Neural cell (in vitro differentiated cells): ENCODE measurements around the gene COLGALT1. TPM values are rescaled to one million over a fixed set of nuclear protein-coding genes. Genes with fewer than 3 reads are reported as not detected.

Experiments used
- H2AFZ ChIP-seq: fragments of 200-600, 300-800 bp; sonication (generic), shearing (Covaris generic); 2 replicates; pipeline ENCODE4 v1.6.0; 2014; ENCODE audit warnings: low read depth, mild to moderate bottlenecking, antibody characterized with exemption, low read length, moderate library complexity
- H3F3A ChIP-seq: fragments of 200-600 bp; shearing (Covaris generic); 2 replicates; pipeline ENCODE4 v1.6.1; 2016; ENCODE audit warnings: mild to moderate bottlenecking, moderate library complexity, mixed read lengths, antibody characterized with exemption, low read length; ENCODE audit not compliant: insufficient read depth, poor library complexity, severe bottlenecking
- H3K27ac ChIP-seq: fragments of 200-600, 300-800 bp; sonication (generic), shearing (Covaris generic); 2 replicates; pipeline ENCODE4 v1.5.1; 2014; ENCODE audit warnings: mild to moderate bottlenecking, low read length, moderate library complexity
- H3K27me3 ChIP-seq: fragments of 300-800, 200-600 bp; sonication (generic), shearing (Covaris generic); 2 replicates; pipeline ENCODE4 v1.6.0; 2014; ENCODE audit warnings: mild to moderate bottlenecking, low read depth, low read length, moderate library complexity; ENCODE audit not compliant: insufficient read depth
- H3K36me3 ChIP-seq: fragments of 300-800, 200-600 bp; sonication (generic), shearing (Covaris generic); 2 replicates; pipeline ENCODE4 v1.5.1; 2014; ENCODE audit warnings: mild to moderate bottlenecking, antibody characterized with exemption, low read length, moderate library complexity; ENCODE audit not compliant: insufficient read depth
- H3K4me2 ChIP-seq: fragments of 300-800, 200-600 bp; sonication (generic), shearing (Covaris generic); 2 replicates; pipeline ENCODE4 v1.6.0; 2014; ENCODE audit warnings: mild to moderate bottlenecking, low read length
- H3K4me3 ChIP-seq: fragments of 300-800, 200-600 bp; sonication (generic), shearing (Covaris generic); 2 replicates; pipeline ENCODE4 v1.5.1; 2014; ENCODE audit warnings: mild to moderate bottlenecking, low read length, moderate library complexity
- H3K79me2 ChIP-seq: fragments of 200-600 bp; shearing (Covaris generic); replicated peaks from 2 replicates; pipeline ENCODE4 v1.6.0; 2014; ENCODE audit warnings: mild to moderate bottlenecking, low read length, moderate library complexity; ENCODE audit not compliant: insufficient read depth
- H3K9ac ChIP-seq: fragments of 300-800, 200-600 bp; sonication (generic), shearing (Covaris generic); 2 replicates; pipeline ENCODE4 v1.6.1; 2016; ENCODE audit warnings: mild to moderate bottlenecking, low read length, mixed read lengths
- H3K9me2 ChIP-seq: fragments of 200-600 bp; shearing (Covaris generic); 2 replicates; pipeline ENCODE4 v1.6.1; 2016; ENCODE audit warnings: mild to moderate bottlenecking, low read length, mixed read lengths; ENCODE audit not compliant: insufficient read depth
- H3K9me3 ChIP-seq: fragments of 200-600, 300-800 bp; sonication (generic), shearing (Covaris generic); 2 replicates; pipeline ENCODE4 v1.6.1; 2016; ENCODE audit warnings: mild to moderate bottlenecking, mixed run types, low read length, moderate library complexity, mixed read lengths
- H4K20me1 ChIP-seq: fragments of 200-600 bp; shearing (Covaris generic); 2 replicates; pipeline ENCODE4 v1.6.1; 2016; ENCODE audit warnings: mild to moderate bottlenecking, mixed run types; ENCODE audit not compliant: insufficient read depth
- EP300 ChIP-seq: fragments of 450-650 bp; conservative IDR thresholded peaks from 2 replicates; pipeline ENCODE4 v1.6.1; 2014; ENCODE audit warnings: antibody characterized with exemption, mild to moderate bottlenecking, moderate library complexity; ENCODE audit not compliant: poor library complexity, severe bottlenecking
- EZH2 ChIP-seq: fragments of 200-600, 300-800 bp; shearing (Covaris generic), sonication (generic); IDR thresholded peaks from 2 replicates; pipeline ENCODE4 v1.6.1; 2014; ENCODE audit warnings: antibody characterized with exemption, low read length, borderline replicate concordance, mild to moderate bottlenecking; ENCODE audit not compliant: insufficient read depth, poor library complexity, severe bottlenecking
- MXI1 ChIP-seq: fragments of 450-650 bp; conservative IDR thresholded peaks from 2 replicates; pipeline ENCODE4 v1.6.1; 2014; ENCODE audit warnings: antibody characterized with exemption, mild to moderate bottlenecking; ENCODE audit not compliant: poor library complexity, severe bottlenecking
- POLR2AphosphoS5 ChIP-seq: IDR thresholded peaks from 2 replicates; pipeline ENCODE4 v1.6.1; 2012
- RAD21 ChIP-seq: fragments of 450-650 bp; conservative IDR thresholded peaks from 2 replicates; pipeline ENCODE4 v1.6.1; 2014; ENCODE audit warnings: antibody characterized with exemption, mild to moderate bottlenecking, moderate library complexity
- SMC3 ChIP-seq: fragments of 450-650 bp; conservative IDR thresholded peaks from 2 replicates; pipeline ENCODE4 v1.6.1; 2014; ENCODE audit warnings: antibody characterized with exemption, mild to moderate bottlenecking, moderate library complexity; ENCODE audit not compliant: poor library complexity
- TAF1 ChIP-seq: IDR thresholded peaks from 2 replicates; pipeline ENCODE4 v1.6.1; 2012; ENCODE audit warnings: low read depth
- polyA plus RNA-seq: library from polyadenylated mRNA; depleted of rRNA; stranded (reverse); fragments of >200 nt; gene quantifications from 2 replicates; pipeline ENCODE4 v1.2.3, GENCODE V29; 2014
- TF ChIP-seq, protein P1 (sequence below): fragments of 450-650 bp; IDR thresholded peaks from 2 replicates; pipeline ENCODE4 v1.5.1; 2014; ENCODE audit warnings: antibody characterized with exemption, mild to moderate bottlenecking, moderate library complexity; ENCODE audit not compliant: poor library complexity, severe bottlenecking
- TF ChIP-seq, protein P2 (sequence below): IDR thresholded peaks from 2 replicates; pipeline ENCODE4 v1.6.1; 2012; ENCODE audit warnings: borderline replicate concordance

Gene COLGALT1
- polyA plus RNA-seq, 1 donor from 2014 or later = 18.8 TPM

GRCh38 chr19:17618281-17618903 lies 62.9 kb downstream of the COLGALT1 start:
- no peaks in the 10 kb centered on the region for H4K20me1 ChIP-seq
- no peak for TF ChIP-seq SMC3
- TF ChIP-seq EZH2 = no peak
- TF ChIP-seq, protein P1, sequence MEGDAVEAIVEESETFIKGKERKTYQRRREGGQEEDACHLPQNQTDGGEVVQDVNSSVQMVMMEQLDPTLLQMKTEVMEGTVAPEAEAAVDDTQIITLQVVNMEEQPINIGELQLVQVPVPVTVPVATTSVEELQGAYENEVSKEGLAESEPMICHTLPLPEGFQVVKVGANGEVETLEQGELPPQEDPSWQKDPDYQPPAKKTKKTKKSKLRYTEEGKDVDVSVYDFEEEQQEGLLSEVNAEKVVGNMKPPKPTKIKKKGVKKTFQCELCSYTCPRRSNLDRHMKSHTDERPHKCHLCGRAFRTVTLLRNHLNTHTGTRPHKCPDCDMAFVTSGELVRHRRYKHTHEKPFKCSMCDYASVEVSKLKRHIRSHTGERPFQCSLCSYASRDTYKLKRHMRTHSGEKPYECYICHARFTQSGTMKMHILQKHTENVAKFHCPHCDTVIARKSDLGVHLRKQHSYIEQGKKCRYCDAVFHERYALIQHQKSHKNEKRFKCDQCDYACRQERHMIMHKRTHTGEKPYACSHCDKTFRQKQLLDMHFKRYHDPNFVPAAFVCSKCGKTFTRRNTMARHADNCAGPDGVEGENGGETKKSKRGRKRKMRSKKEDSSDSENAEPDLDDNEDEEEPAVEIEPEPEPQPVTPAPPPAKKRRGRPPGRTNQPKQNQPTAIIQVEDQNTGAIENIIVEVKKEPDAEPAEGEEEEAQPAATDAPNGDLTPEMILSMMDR = no peak
- no peak for TF ChIP-seq MXI1
- H3K36me3 ChIP-seq = peaks cover 13% of the 10 kb centered on the region

DNA sequence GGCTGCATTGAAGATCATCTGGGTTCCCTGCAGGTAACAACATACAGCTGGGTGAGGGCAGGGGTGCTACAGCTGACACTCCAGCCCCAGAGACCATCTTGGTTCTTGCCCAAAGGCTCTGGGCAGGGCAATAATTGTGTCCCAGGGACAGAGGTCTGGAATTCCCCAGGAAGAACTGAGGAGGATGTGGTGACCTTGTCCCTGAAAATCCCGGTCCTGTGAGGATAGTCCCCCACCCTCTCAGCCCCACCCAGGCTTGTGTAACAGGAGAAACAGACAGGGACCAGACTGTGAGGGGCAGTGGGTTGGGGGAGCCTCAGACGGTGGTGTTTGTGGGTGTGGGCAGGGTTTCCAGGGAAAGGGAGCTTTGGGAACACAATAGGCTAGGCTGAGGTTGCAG lies 63.5 kb downstream of the COLGALT1 start:
- Histone ChIP-seq H3K9ac (no peak overlapping the region), H2AFZ (no peak overlapping the region)
- TF ChIP-seq RAD21 (no peak), MXI1 (no peak), EP300 (no peak), TAF1 (no peak), EZH2 (no peak), SMC3 (no peak), POLR2AphosphoS5 (no peak)
- TF ChIP-seq, protein P1 = no peak
- TF ChIP-seq, protein P2, sequence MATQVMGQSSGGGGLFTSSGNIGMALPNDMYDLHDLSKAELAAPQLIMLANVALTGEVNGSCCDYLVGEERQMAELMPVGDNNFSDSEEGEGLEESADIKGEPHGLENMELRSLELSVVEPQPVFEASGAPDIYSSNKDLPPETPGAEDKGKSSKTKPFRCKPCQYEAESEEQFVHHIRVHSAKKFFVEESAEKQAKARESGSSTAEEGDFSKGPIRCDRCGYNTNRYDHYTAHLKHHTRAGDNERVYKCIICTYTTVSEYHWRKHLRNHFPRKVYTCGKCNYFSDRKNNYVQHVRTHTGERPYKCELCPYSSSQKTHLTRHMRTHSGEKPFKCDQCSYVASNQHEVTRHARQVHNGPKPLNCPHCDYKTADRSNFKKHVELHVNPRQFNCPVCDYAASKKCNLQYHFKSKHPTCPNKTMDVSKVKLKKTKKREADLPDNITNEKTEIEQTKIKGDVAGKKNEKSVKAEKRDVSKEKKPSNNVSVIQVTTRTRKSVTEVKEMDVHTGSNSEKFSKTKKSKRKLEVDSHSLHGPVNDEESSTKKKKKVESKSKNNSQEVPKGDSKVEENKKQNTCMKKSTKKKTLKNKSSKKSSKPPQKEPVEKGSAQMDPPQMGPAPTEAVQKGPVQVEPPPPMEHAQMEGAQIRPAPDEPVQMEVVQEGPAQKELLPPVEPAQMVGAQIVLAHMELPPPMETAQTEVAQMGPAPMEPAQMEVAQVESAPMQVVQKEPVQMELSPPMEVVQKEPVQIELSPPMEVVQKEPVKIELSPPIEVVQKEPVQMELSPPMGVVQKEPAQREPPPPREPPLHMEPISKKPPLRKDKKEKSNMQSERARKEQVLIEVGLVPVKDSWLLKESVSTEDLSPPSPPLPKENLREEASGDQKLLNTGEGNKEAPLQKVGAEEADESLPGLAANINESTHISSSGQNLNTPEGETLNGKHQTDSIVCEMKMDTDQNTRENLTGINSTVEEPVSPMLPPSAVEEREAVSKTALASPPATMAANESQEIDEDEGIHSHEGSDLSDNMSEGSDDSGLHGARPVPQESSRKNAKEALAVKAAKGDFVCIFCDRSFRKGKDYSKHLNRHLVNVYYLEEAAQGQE = no peak

More at GRCh38 chr19:17618281-17618903, 62.9 kb downstream of the COLGALT1 start:
- Histone ChIP-seq H3K9me3 (no peaks in the 10 kb centered on the region), H3K27ac (no peak overlapping the region), H3K4me3 (no peak overlapping the region), H3K9ac (no peak overlapping the region), H3K4me2 (no peak overlapping the region), H3F3A (no peaks in the 10 kb centered on the region), H3K27me3 (no peaks in the 10 kb centered on the region), H3K79me2 (no peaks in the 10 kb centered on the region), H3K9me2 (no peaks in the 10 kb centered on the region), H2AFZ (no peak overlapping the region)

More for the DNA sequence above, 63.5 kb downstream of the COLGALT1 start:
- Histone ChIP-seq H3K4me2 (no peak overlapping the region), H3K27ac (no peak overlapping the region), H3K4me3 (no peak overlapping the region), H3K27me3 (no peaks in the 10 kb centered on the region), H3K79me2 (no peaks in the 10 kb centered on the region), H3K36me3 (peaks cover 13% of the 10 kb centered on the region), H4K20me1 (no peaks in the 10 kb centered on the region), H3K9me3 (no peaks in the 10 kb centered on the region), H3K9me2 (no peaks in the 10 kb centered on the region), H3F3A (no peaks in the 10 kb centered on the region)
